Hematopoietic multipotent progenitor cell treated with erythropoietin and hydrocortisone succinate and interleukin-3 and kit ligand, for 15 days (in vitro differentiated cells): ENCODE data around the gene HLA-F.

ENCODE experiments used
- DNase-seq: peaks from one replicate; pipeline ENCODE4 v3.0.0-alpha.2; 2015; ENCODE audit warnings: low spot score

HLA-F gene

GRCh38 chr6:29724937-29725869 is 2.0 kb downstream of the HLA-F start:
- no peak for DNase-seq

- DNase-seq, result no peak
Measured at GRCh38 chr6:29726001-29726400, 2.8 kb downstream of the HLA-F start.

GRCh38 chr6:29726571-29727194 is 3.4 kb downstream of the HLA-F start:
- no peak for DNase-seq

- DNase-seq, result no peak
Measured at GRCh38 chr6:29727637-29728036, 4.4 kb downstream of the HLA-F start.

- DNase-seq, result no peak
Measured at GRCh38 chr6:29728173-29728874, 5.1 kb downstream of the HLA-F start.

GRCh38 chr6:29728875-29729270 is 5.6 kb downstream of the HLA-F start:
- no peak for DNase-seq

- DNase-seq, result no peak
Measured at GRCh38 chr6:29729774-29730328, 6.6 kb downstream of the HLA-F start.

GRCh38 chr6:29730575-29731126 is 7.4 kb downstream of the HLA-F start:
- no peak for DNase-seq

GRCh38 chr6:29731281-29731680 is 8.0 kb downstream of the HLA-F start:
- DNase-seq, result no peak

- no peak for DNase-seq
Measured at GRCh38 chr6:29733057-29733456, 9.8 kb downstream of the HLA-F start.

- DNase-seq, result no peak
Measured at GRCh38 chr6:29734046-29735018, 11.1 kb downstream of the HLA-F start.

GRCh38 chr6:29736563-29736962 is 13.3 kb downstream of the HLA-F start:
- no peak for DNase-seq

GRCh38 chr6:29737707-29738630 is 14.7 kb downstream of the HLA-F start:
- DNase-seq, result peak; percentile 76

- no peak for DNase-seq
Measured at GRCh38 chr6:29739136-29739881, 16.1 kb downstream of the HLA-F start.

GRCh38 chr6:29739882-29740261 is 16.6 kb downstream of the HLA-F start:
- no peak for DNase-seq

GRCh38 chr6:29741592-29741991 is 18.4 kb downstream of the HLA-F start:
- DNase-seq, result no peak

GRCh38 chr6:29742127-29742526 is 18.9 kb downstream of the HLA-F start:
- DNase-seq, result no peak

GRCh38 chr6:29743025-29743424 is 19.8 kb downstream of the HLA-F start:
- no peak for DNase-seq

GRCh38 chr6:29743568-29743967 is 20.3 kb downstream of the HLA-F start:
- no peak for DNase-seq
